CD4-positive, alpha-beta memory T cell (primary cell): ENCODE data around the gene ABCC3. TPM values are rescaled to one million over a fixed set of nuclear protein-coding genes. Genes with fewer than 3 reads are reported as not detected.

Source experiments
- CTCF ChIA-PET: fragments of 350-600 bp; sonication (Branson Sonifier 250); formaldehyde crosslinking; loops from one replicate; lab custom pipeline; 2021; ENCODE audit warnings: inconsistent platforms; ENCODE audit not compliant: partially characterized antibody; lab: Charles Lee
- POLR2A ChIA-PET: fragments of 350-600 bp; sonication (Branson Sonifier 250); formaldehyde crosslinking; loops from one replicate; lab custom pipeline; 2021; ENCODE audit not compliant: partially characterized antibody; lab: Charles Lee
- DNase-seq, 5 donors: peaks; one replicate each; pipeline versions ENCODE4 v3.0.0 to v3.0.0-alpha.2; 2020 to 2022; ENCODE audit warnings: mixed read lengths in 1 of 5
- H3K27ac ChIP-seq: one replicate; pipeline ENCODE4 v1.7.0; 2013; ENCODE audit warnings: low read depth, low read length
- H3K27me3 ChIP-seq: 2 replicates; pipeline ENCODE4 v1.7.0; 2013; ENCODE audit warnings: mild to moderate bottlenecking, low read length, moderate library complexity; ENCODE audit not compliant: insufficient read depth
- H3K36me3 ChIP-seq: 2 replicates; pipeline ENCODE4 v1.7.0; 2013; ENCODE audit warnings: mild to moderate bottlenecking, low read length, moderate library complexity; ENCODE audit not compliant: insufficient read depth
- H3K4me1 ChIP-seq: 2 replicates; pipeline ENCODE4 v1.7.0; 2013; ENCODE audit warnings: mild to moderate bottlenecking, low read length, moderate library complexity; ENCODE audit not compliant: insufficient read depth
- H3K4me3 ChIP-seq, 2 donors: one replicate each; pipeline ENCODE4 v1.7.0; 2013; ENCODE audit warnings: low read length in 2 of 2, mild to moderate bottlenecking in 1 of 2
- H3K9me3 ChIP-seq, 2 donors: one replicate each; pipeline ENCODE4 v1.7.0; 2013; ENCODE audit warnings: low read length in 2 of 2, control low read depth in 1 of 2; ENCODE audit not compliant: control insufficient read depth in 1 of 2
- H3K27ac Mint-ChIP-seq, 7 donors: one replicate each; pipeline ENCODE4 v1.8.0; 2020 to 2021; ENCODE audit warnings: mixed read lengths in 7 of 7, mild to moderate bottlenecking in 6 of 7, inconsistent platforms in 3 of 7, moderate library complexity in 3 of 7
- H3K27me3 Mint-ChIP-seq, 2 donors: one replicate each; pipeline ENCODE4 v1.8.0; 2020 to 2021; ENCODE audit warnings: mixed read lengths in 2 of 2
- H3K36me3 Mint-ChIP-seq, 2 donors: one replicate each; pipeline ENCODE4 v1.8.0; 2020 to 2021; ENCODE audit warnings: mixed read lengths in 2 of 2, inconsistent platforms in 1 of 2, mild to moderate bottlenecking in 1 of 2
- H3K4me1 Mint-ChIP-seq, 4 donors: one replicate each; pipeline ENCODE4 v1.8.0; 2020 to 2021; ENCODE audit warnings: mixed read lengths in 4 of 4, mild to moderate bottlenecking in 1 of 4
- H3K4me3 Mint-ChIP-seq, 8 donors: one replicate each; pipeline ENCODE4 v1.8.0; 2020 to 2021; ENCODE audit warnings: mixed read lengths in 8 of 8, mild to moderate bottlenecking in 7 of 8, moderate library complexity in 6 of 8, inconsistent platforms in 3 of 8
- H3K9me3 Mint-ChIP-seq, 8 donors: one replicate each; pipeline ENCODE4 v1.8.0; 2020 to 2021; ENCODE audit warnings: mixed read lengths in 8 of 8, mild to moderate bottlenecking in 5 of 8, inconsistent platforms in 3 of 8, moderate library complexity in 1 of 8
- intact Hi-C: fragments of 100-400 bp; cut with micrococcal nuclease; formaldehyde crosslinking; loops from one replicate; pipeline ENCODE4 v1.15.1; 2023
- polyA plus RNA-seq, 2 donors: library from polyadenylated mRNA; unstranded; fragments of 300-500 nt; fragmentation: Illumina TruSeq; gene quantifications; one replicate each; pipeline ENCODE4 v1.2.3, GENCODE V29; 2021
- total RNA-seq, 2 experiments: library from RNA; stranded (reverse); gene quantifications; one replicate each; pipeline ENCODE4 v1.2.3, GENCODE V29; 2021

The ABCC3 gene
- total and polyA plus RNA-seq, 4 experiments from 2014 or later = 0.86 to 1.6 TPM; not detected in 2

- peak overlapping the region in 1 of 8 donors; percentile 18 for H3K4me3 Mint-ChIP-seq
- Histone ChIP-seq H3K4me1 (peaks cover 8% of the 10 kb centered on the region), H3K27ac (no peak overlapping the region), H3K36me3 (no peaks in the 10 kb centered on the region), H3K4me3 (no peak overlapping the region), H3K27me3 (peaks cover 46% of the 10 kb centered on the region), H3K9me3 (no peaks in the 10 kb centered on the region)
- peaks cover 42 to 56% of the 10 kb centered on the region in 2 donors for H3K27me3 Mint-ChIP-seq
- H3K4me1 Mint-ChIP-seq = peaks cover 2 to 23% (median 9%) of the 10 kb centered on the region in 4 donors
- intact Hi-C loops = loop anchor here (1.0 to 5.0 kb wide), 3 partner anchors 68 to 327 kb away; partner anchors contain the start of gene SPATA20
- CTCF ChIA-PET = interaction anchor here (0.6 to 2.5 kb wide), 10 partner anchors 9 to 211 kb away, joined by 3 to 18 read pairs (median 4); no protein-coding TSS in a partner anchor
- DNase-seq = peak; percentile 39 to 56 (median 46)
- POLR2A ChIA-PET = interaction anchor here (1.1 kb wide), 1 partner anchor 84 kb away, joined by 4 read pairs; the partner anchor contains the start of gene SPATA20
- H3K27ac Mint-ChIP-seq = no peak overlapping the region
- H3K9me3 Mint-ChIP-seq = peaks cover 0 to 3% (median 0%) of the 10 kb centered on the region in 8 donors
- H3K36me3 Mint-ChIP-seq = no peaks in the 10 kb centered on the region
Observed at GRCh38 chr17:50630524-50631194, 4.0 kb upstream of the ABCC3 start.

- H3K4me3 ChIP-seq = no peak overlapping the region
- Mint-ChIP-seq H3K4me3 (peak overlapping the region in 1 of 8 donors; percentile 1), H3K36me3 (no peaks in the 10 kb centered on the region), H3K27me3 (peaks cover 46 to 57% of the 10 kb centered on the region in 2 donors), H3K9me3 (peaks cover 0 to 3% (median 0%) of the 10 kb centered on the region in 8 donors), H3K27ac (no peak overlapping the region), H3K4me1 (peaks cover 2 to 23% (median 12%) of the 10 kb centered on the region in 4 donors)
- ChIA-PET POLR2A (interaction anchor here (1.1 kb wide), 1 partner anchor 84 kb away, joined by 4 read pairs; the partner anchor contains the start of gene SPATA20), CTCF (interaction anchor here (1.5 to 2.5 kb wide), 5 partner anchors 9 to 211 kb away, joined by 4 to 18 read pairs (median 6); no protein-coding TSS in a partner anchor)
- H3K4me1 ChIP-seq = peaks cover 8% of the 10 kb centered on the region
- no peak overlapping the region for H3K27ac ChIP-seq
- peaks cover 52% of the 10 kb centered on the region for H3K27me3 ChIP-seq
- no peaks in the 10 kb centered on the region for H3K36me3 ChIP-seq
- no peak for DNase-seq
- H3K9me3 ChIP-seq = no peaks in the 10 kb centered on the region
- intact Hi-C loops = loop anchor here (5.0 kb wide), 1 partner anchor 326 kb away; no protein-coding TSS in a partner anchor
Observed at GRCh38 chr17:50631195-50631907, 3.3 kb upstream of the ABCC3 start.

GRCh38 chr17:50631908-50632571, 2.6 kb upstream of the ABCC3 start:
- peaks cover 2 to 23% (median 12%) of the 10 kb centered on the region in 4 donors for H3K4me1 Mint-ChIP-seq
- DNase-seq = peak in 1 of 5 donors; percentile 15
- peak overlapping the region in 1 of 8 donors; percentile 1 for H3K4me3 Mint-ChIP-seq
- H3K4me3 ChIP-seq = no peak overlapping the region
- intact Hi-C loops = loop anchor here (5.0 kb wide), 1 partner anchor 325 kb away; no protein-coding TSS in a partner anchor
- no peaks in the 10 kb centered on the region for H3K9me3 ChIP-seq
- ChIA-PET CTCF (interaction anchor here (0.5 to 2.5 kb wide), 3 partner anchors 8 to 210 kb away, joined by 3 to 18 read pairs (median 4); no protein-coding TSS in a partner anchor), POLR2A (no interaction called here)
- H3K27ac Mint-ChIP-seq = no peak overlapping the region
- H3K4me1 ChIP-seq = peaks cover 8% of the 10 kb centered on the region
- H3K36me3 ChIP-seq = no peaks in the 10 kb centered on the region
- H3K36me3 Mint-ChIP-seq = no peaks in the 10 kb centered on the region
- H3K27ac ChIP-seq = no peak overlapping the region
- peaks cover 48 to 58% of the 10 kb centered on the region in 2 donors for H3K27me3 Mint-ChIP-seq
- peaks cover 54% of the 10 kb centered on the region for H3K27me3 ChIP-seq
- peaks cover 0 to 3% (median 0%) of the 10 kb centered on the region in 8 donors for H3K9me3 Mint-ChIP-seq

- H3K9me3 ChIP-seq = no peaks in the 10 kb centered on the region
- H3K27ac Mint-ChIP-seq = no peak overlapping the region
- DNase-seq = no peak
- no peaks in the 10 kb centered on the region for H3K36me3 Mint-ChIP-seq
- intact Hi-C loops = loop anchor here (5.0 kb wide), 1 partner anchor 325 kb away; no protein-coding TSS in a partner anchor
- H3K4me1 Mint-ChIP-seq = peaks cover 0 to 23% (median 12%) of the 10 kb centered on the region in 4 donors
- H3K27me3 ChIP-seq = peaks cover 54% of the 10 kb centered on the region
- peaks cover 52 to 57% of the 10 kb centered on the region in 2 donors for H3K27me3 Mint-ChIP-seq
- peaks cover 8% of the 10 kb centered on the region for H3K4me1 ChIP-seq
- H3K4me3 Mint-ChIP-seq = peak overlapping the region in 1 of 8 donors; percentile 48
- no peaks in the 10 kb centered on the region for H3K36me3 ChIP-seq
- CTCF ChIA-PET = interaction anchor here (0.5 to 2.5 kb wide), 3 partner anchors 7 to 209 kb away, joined by 3 to 18 read pairs (median 4); no protein-coding TSS in a partner anchor
- peaks cover 0 to 3% (median 0%) of the 10 kb centered on the region in 8 donors for H3K9me3 Mint-ChIP-seq
- H3K27ac ChIP-seq = no peak overlapping the region
- POLR2A ChIA-PET = no interaction called here
- no peak overlapping the region for H3K4me3 ChIP-seq
Observed at GRCh38 chr17:50632637-50633036, 2.0 kb upstream of the ABCC3 start.

- Mint-ChIP-seq H3K27ac (no peak overlapping the region), H3K4me1 (peaks cover 0 to 22% (median 11%) of the 10 kb centered on the region in 4 donors), H3K4me3 (peak overlapping the region in 1 of 8 donors; percentile 52), H3K36me3 (no peaks in the 10 kb centered on the region), H3K9me3 (peaks cover 0 to 3% (median 0%) of the 10 kb centered on the region in 8 donors), H3K27me3 (peaks cover 54 to 57% of the 10 kb centered on the region in 2 donors)
- no peak overlapping the region for H3K4me3 ChIP-seq
- H3K27me3 ChIP-seq = peaks cover 51% of the 10 kb centered on the region
- peaks cover 4% of the 10 kb centered on the region for H3K4me1 ChIP-seq
- intact Hi-C loops = loop anchor here (5.0 kb wide), 1 partner anchor 324 kb away; no protein-coding TSS in a partner anchor
- no peak overlapping the region for H3K27ac ChIP-seq
- no peaks in the 10 kb centered on the region for H3K9me3 ChIP-seq
- H3K36me3 ChIP-seq = no peaks in the 10 kb centered on the region
- CTCF ChIA-PET = no interaction called here
- POLR2A ChIA-PET = no interaction called here
- no peak for DNase-seq
Observed at GRCh38 chr17:50633683-50634082, 998 bp upstream of the ABCC3 start.

GRCh38 chr17:50634915-50635731, 442 bp downstream of the ABCC3 start:
- ChIA-PET POLR2A (no interaction called here), CTCF (interaction anchor here (0.9 kb wide), 2 partner anchors 8 to 9 kb away, joined by 3 to 4 read pairs; no protein-coding TSS in a partner anchor)
- no peaks in the 10 kb centered on the region for H3K36me3 ChIP-seq
- no peaks in the 10 kb centered on the region for H3K9me3 ChIP-seq
- Mint-ChIP-seq H3K4me3 (peak overlapping the region in 2 of 8 donors; percentile 31 to 55), H3K27me3 (peaks cover 48 to 53% of the 10 kb centered on the region in 2 donors), H3K4me1 (peaks cover 0 to 22% (median 11%) of the 10 kb centered on the region in 4 donors), H3K9me3 (peaks cover 0 to 3% (median 0%) of the 10 kb centered on the region in 8 donors), H3K36me3 (no peaks in the 10 kb centered on the region), H3K27ac (no peak overlapping the region)
- peaks cover 49% of the 10 kb centered on the region for H3K27me3 ChIP-seq
- intact Hi-C loops = loop anchor here (5.0 kb wide), 1 partner anchor 322 kb away; no protein-coding TSS in a partner anchor
- peaks cover 4% of the 10 kb centered on the region for H3K4me1 ChIP-seq
- no peak overlapping the region for H3K4me3 ChIP-seq
- H3K27ac ChIP-seq = no peak overlapping the region
- no peak for DNase-seq
